HG03097 (cell line): ENCODE results near the gene IL1R1.
"Not testable (repeated sequence)": the region's sequence is repeated elsewhere in the genome, so short reads cannot be mapped to it uniquely, and the experiment has no call there.

Experiments
- ATAC-seq: cut with Tn5 transposase; IDR thresholded peaks from one replicate; pipeline ENCODE4 v1.9.1; 2021; ENCODE audit not compliant: unreplicated experiment, low FRiP score

Gene IL1R1

DNA sequence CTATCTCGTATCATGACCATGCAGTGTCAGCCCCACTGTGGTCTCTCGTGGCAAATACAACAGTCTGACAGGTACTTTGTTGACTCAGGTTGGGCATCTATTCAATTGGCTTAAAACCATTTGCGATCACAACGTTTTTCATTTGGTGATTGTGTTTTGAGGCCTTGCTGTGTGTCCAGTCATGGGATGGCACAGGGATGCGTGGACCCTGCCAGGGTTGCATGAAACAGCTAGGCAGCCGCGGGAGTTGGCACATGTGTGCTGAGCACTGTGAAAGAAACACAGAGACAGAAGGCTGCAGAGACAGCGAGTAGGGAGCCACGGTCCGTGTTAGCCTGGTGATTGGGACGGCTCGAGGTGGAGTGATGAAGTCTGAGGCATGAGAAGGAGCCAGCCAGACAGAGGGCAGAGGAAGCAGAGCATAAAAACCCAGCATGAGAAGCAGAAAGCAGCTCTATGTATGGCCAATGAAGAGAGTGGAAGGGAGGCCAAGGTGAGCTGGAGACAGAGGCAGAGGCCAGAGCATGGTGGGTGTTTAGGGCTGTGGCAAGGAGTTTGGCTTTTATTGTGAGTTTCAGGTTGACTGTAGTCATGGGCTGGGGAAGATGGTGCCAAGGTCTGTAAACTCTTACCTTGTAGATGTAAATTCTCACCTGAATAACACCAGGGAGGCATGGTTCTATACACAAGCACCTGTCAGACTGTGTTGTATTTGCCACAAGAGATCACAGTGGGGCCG, 31.8 kb upstream of the IL1R1 start:
- no peak for ATAC-seq

GRCh38 chr2:102111823-102112222, 30.7 kb upstream of the IL1R1 start:
- no peak for ATAC-seq

- no peak for ATAC-seq
These were observed 30.3 kb upstream of the IL1R1 start for GRCh38 chr2:102112271-102112670.

- no peak for ATAC-seq
These were observed 29.6 kb upstream of the IL1R1 start for GRCh38 chr2:102112692-102113665.

DNA sequence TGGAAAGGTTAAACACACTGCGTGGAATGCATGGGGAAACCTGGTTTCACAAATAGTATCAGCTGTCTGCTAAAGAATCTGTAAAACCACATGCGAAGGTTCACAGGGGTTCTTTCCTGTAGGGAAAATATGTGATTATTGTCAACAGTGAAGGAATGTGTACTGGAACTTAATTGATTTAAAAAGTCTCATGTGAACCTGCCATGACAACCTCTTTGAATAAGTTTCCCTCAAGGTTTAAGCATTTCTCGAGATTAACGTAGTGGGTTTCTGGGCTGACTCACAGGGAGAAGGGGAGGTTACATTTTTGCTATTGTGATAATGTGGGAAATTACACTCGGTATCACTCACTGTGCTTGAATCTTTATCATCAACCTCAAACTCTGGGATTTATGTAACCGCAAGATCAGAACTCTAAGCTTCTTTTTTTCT, 28.2 kb upstream of the IL1R1 start:
- no peak for ATAC-seq

- no peak for ATAC-seq
These were observed 27.6 kb upstream of the IL1R1 start for GRCh38 chr2:102114851-102115497.

DNA sequence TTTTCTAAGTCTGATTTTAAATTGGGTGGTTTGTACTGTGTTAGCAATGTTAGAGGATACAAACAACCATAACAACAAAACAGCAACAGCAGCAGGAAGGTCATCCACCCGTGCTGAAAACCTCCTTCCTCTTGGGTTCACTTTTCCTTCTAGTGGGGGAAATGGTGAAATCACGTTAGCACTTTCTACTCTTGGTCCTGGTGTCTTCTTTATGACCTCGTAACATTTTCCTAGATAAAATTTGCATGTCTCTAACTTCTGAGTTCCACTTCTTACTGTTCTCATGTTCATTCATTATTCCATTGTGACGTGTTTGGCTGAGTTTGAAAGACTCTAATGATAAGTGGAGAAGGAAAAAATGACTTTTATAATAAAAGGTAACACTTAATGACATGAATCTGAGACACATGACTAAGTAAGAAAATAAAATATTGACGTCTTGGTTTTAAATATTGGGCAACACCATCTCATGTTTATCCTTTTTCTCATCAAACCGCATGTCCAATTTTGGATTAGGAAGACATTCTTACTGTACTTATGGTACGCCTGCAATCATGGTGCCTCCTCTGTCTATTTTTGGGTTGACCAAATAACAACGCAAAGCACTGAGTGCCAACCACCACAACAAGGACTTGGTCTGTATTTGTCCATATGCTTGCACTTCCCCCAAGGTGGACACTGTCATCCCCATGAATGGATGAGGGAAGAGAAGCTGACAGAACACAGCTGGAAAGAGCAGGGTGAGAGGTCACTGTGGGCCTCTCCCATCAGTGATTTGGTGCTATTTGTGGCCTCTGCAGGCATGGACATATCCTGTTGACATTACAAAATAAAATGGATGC, 25.7 kb upstream of the IL1R1 start:
- no peak for ATAC-seq

GRCh38 chr2:102117472-102117858, 25.1 kb upstream of the IL1R1 start:
- no peak for ATAC-seq

- ATAC-seq, result no peak
These were observed 23.3 kb upstream of the IL1R1 start for GRCh38 chr2:102119255-102119654.

DNA sequence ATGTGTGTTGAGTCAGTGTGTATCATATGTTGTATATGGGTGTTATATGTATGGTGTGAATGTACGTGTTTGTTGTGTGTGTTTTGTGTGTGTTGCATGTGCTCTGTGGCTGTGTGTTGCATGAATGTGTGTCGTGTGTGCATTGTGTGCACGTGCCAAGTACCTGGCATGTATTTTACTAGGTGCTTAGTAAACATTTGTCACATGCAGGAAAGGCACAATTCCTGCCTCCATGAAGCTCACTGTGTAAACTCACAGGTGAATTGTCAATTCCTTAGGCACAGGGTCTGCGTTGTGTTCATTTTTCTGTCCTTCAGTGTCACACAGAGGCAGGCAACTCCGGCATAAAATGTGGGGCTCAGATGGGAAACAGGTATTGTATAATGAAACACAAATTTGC, 22.3 kb upstream of the IL1R1 start:
- ATAC-seq, result no peak

DNA sequence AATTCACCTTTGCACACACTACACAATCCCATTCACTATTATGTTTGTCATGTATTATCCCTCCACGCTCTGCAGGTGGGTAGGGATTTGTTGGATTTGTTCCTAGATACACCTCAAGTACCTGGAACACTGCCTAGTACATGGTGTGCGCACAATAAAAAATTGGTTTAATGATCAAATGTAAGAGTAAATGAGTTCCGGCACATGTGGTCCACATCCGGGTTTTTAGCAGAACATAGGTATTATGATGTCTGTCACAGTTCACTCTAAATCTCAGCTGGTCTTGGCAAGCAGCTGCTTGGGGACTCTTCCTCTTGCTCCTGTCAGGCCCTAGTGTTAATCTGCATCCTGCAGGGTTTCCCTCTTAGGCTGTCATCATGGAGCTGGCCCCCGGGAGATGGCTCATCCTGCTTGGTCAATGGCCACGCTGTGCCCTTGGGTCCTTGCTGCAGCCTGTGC, 21.8 kb upstream of the IL1R1 start:
- ATAC-seq, result no peak

- no peak for ATAC-seq
These were observed 20.4 kb upstream of the IL1R1 start for GRCh38 chr2:102122115-102122514.

GRCh38 chr2:102122909-102123308, 19.6 kb upstream of the IL1R1 start:
- ATAC-seq, result no peak

DNA sequence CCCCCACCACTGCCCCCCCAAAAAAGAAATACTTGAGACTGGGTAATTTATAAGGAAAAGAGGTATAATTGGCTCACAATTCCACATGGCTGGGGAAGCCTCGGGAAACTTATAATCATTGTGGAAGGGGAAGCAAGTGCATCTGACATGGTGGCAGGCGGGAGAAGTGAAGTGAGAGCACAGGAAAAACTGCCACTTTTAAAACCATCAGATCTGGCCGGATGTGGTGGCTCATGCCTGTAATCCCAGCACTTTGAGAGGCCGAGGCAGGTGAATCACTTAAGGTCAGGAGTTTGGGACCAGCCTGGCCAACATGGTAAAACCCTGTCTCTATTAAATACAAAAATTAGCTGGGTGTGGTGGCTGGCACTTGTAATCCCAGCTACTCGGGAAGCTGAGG, 18.1 kb upstream of the IL1R1 start:
- not testable (repeated sequence) for ATAC-seq

- ATAC-seq, result no peak
These were observed 16.4 kb upstream of the IL1R1 start for GRCh38 chr2:102126169-102126568.

GRCh38 chr2:102126660-102127059, 15.9 kb upstream of the IL1R1 start:
- ATAC-seq, result no peak

- no peak for ATAC-seq
These were observed 13.5 kb upstream of the IL1R1 start for GRCh38 chr2:102129082-102129481.

DNA sequence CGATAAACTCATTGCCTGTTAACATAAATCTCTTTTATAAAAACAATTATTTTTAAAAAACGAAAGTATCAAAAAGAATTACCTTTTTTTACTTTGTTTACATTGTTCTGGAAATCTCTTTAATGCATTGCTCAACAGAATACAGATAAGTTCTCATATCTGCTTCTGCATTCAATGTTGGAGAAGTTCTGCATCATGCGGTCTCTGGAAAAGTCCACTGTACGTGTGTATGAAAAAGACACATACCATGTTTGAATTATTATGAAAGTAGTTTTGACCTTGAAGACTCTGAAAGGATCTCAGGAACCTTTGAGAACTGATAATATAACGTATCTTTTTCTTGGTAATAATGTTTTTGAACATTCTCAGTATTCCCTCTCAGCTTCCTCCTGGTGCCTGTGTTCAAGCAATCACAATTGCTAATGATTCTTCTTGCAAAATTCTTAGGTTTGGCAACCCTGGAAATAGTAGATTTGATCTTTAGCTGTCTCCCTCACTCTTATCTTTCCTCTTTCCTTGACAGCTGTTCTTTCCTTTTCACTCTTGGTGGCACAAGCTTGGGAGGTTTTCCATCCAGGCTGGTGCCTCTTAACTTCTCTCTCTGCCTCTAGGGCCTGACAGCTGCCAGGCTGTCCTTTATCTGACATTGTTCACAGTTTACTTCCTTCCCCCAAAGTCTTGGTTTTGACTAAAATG, 12.4 kb upstream of the IL1R1 start:
- no peak for ATAC-seq

GRCh38 chr2:102130647-102130991, 11.9 kb upstream of the IL1R1 start:
- ATAC-seq, result no peak

- no peak for ATAC-seq
These were observed 11.0 kb upstream of the IL1R1 start for GRCh38 chr2:102131564-102131963.
